Transverse colon (tissue), 4 donors: ENCODE measurements around the gene GRIN2A. TPM values are rescaled to one million over a fixed set of nuclear protein-coding genes. Genes with fewer than 3 reads are reported as not detected.

ENCODE experiments used
- DNase-seq: peaks from one replicate; pipeline ENCODE4 v3.0.0-alpha.2; 2019
- H3K27ac ChIP-seq, 4 donors: fragments of 200-600 bp; sonication (generic); 2 replicates each; pipeline ENCODE4 v1.5.1; 2016 to 2018; ENCODE audit warnings: inconsistent platforms in 4 of 4
- H3K27me3 ChIP-seq: fragments of 200-600 bp; sonication (generic); 2 replicates; pipeline ENCODE4 v1.5.1; 2017; ENCODE audit warnings: inconsistent platforms
- H3K36me3 ChIP-seq, 4 donors: fragments of 200-600 bp; sonication (generic); 2 replicates each; pipeline ENCODE4 v1.5.1; 2017 to 2019; ENCODE audit warnings: inconsistent platforms in 4 of 4
- H3K4me1 ChIP-seq, 4 donors: fragments of 200-600 bp; sonication (generic); 2 replicates each; pipeline ENCODE4 v1.5.1; 2017 to 2020; ENCODE audit warnings: inconsistent platforms in 4 of 4
- H3K4me3 ChIP-seq, 4 donors: fragments of 200-600 bp; sonication (generic); 1 replicate in 1 of 4; 2 replicates in 3 of 4; pipeline versions ENCODE4 v1.5.1 to v1.6.1; 2017 to 2019; ENCODE audit warnings: inconsistent platforms in 4 of 4
- H3K9me3 ChIP-seq, 2 donors: fragments of 200-600 bp; sonication (generic); 2 replicates each; pipeline ENCODE4 v1.5.1; 2017 to 2019; ENCODE audit warnings: inconsistent platforms in 2 of 2
- CTCF ChIP-seq, 5 experiments: fragments of 200-600 bp in 3 of 5; fragments of 450-650 bp in 2 of 5; sonication (generic) in 3 of 5; IDR thresholded peaks; 1 replicate in 2 of 5; 2 replicates in 3 of 5; pipeline ENCODE4 v1.5.1; 2016 to 2017; ENCODE audit warnings: antibody characterized with exemption in 5 of 5, inconsistent platforms in 3 of 5, mild to moderate bottlenecking in 2 of 5, moderate library complexity in 1 of 5
- EP300 ChIP-seq: sonication (generic); formaldehyde crosslinking; IDR thresholded peaks from one replicate; pipeline ENCODE4 v1.6.1; 2017; ENCODE audit warnings: antibody characterized with exemption, low read depth
- POLR2A ChIP-seq: fragments of 450-650 bp; IDR thresholded peaks from one replicate; pipeline ENCODE4 v1.6.1; 2016; ENCODE audit warnings: antibody characterized with exemption, mild to moderate bottlenecking, moderate library complexity
- POLR2AphosphoS5 ChIP-seq, 3 donors: sonication (generic); formaldehyde crosslinking; IDR thresholded peaks; one replicate each; pipeline ENCODE4 v1.6.1; 2016; ENCODE audit warnings: antibody characterized with exemption in 3 of 3
- WGBS, 2 donors: methylation state at CpG; one replicate each; pipeline ENCODE4 v1.1.5; 2018; ENCODE audit warnings: low coverage in 1 of 2; 5-methylcytosine and 5-hydroxymethylcytosine counted together
- in situ Hi-C, 4 donors: fragments of 200-750 bp; cut with MboI; loops; one replicate each; pipeline versions ENCODE4 v1.15.0 to v1.15.1; 2017; ENCODE audit warnings: low sequenced_read_pairs in 3 of 4, low pct_ligation_motif_present in 1 of 4, low pct_unique_long_range_greater_than_20kb in 1 of 4
- intact Hi-C: fragments of 100-400 bp; cut with DNase I; formaldehyde crosslinking; loops from one replicate; pipeline ENCODE4 v1.15.1; 2023; ENCODE audit warnings: low total_unique reads
- total RNA-seq, 4 donors: library from RNA; depleted of rRNA; stranded (reverse); fragments of >200 nt; gene quantifications; one replicate each; pipeline ENCODE4 v1.1.0, GENCODE V29; 2016

The GRIN2A gene
- total RNA-seq, 4 donors from 2014 or later = 0.14 to 0.37 (median 0.18) TPM

DNA sequence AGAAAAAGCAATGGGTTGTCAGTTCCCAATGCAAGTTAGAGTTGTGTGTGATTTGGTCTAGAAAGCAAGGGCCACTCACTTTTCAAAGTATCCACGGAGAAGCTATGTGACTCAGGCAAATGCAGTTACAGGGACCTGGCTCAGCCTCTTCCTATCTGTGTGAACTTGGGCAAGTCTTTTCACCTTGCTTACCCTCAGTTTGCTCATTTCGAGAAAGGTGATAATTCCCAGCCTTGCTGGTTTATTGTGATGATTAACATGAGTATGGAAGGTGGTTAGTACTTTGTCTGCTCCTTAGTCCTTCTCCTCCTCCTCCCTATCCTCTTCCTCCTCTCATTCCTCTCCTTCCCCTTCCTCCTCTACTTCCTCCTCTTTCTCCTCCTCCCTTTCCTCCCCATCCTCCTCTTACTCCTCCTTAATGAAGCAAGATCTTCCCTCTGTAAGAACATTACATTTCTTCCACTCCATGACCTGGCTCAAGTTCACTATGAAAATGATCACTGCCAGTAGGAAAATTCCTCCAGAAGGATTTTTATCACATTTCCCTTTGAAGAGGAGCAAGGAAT is 204.0 kb downstream of the GRIN2A start:
- TF ChIP-seq POLR2A (no peak), POLR2AphosphoS5 (IDR thresholded peaks at IDR 0.05) (no peak), EP300 (no peak), CTCF (IDR thresholded peaks at IDR 0.05) (no peak)
- intact Hi-C loops (no loop called here), in situ Hi-C loops (no loop called here)
- H3K9me3 ChIP-seq = no peaks in the 10 kb centered on the region
- no peaks in the 10 kb centered on the region for H3K27me3 ChIP-seq
- H3K27ac ChIP-seq = no peak overlapping the region
- WGBS, 2 donors = 41 to 80% methylated on average over 2 of the region's 2 CpGs
- DNase-seq = no peak
- H3K36me3 ChIP-seq = no peaks in the 10 kb centered on the region
- H3K4me1 ChIP-seq = no peaks in the 10 kb centered on the region
- no peak overlapping the region for H3K4me3 ChIP-seq

- WGBS, 2 donors = 64 to 77% methylated on average over 4 to 7 of the region's 7 CpGs
- Histone ChIP-seq H3K27me3 (no peaks in the 10 kb centered on the region), H3K4me3 (no peak overlapping the region), H3K36me3 (no peaks in the 10 kb centered on the region), H3K27ac (no peak overlapping the region), H3K9me3 (no peaks in the 10 kb centered on the region), H3K4me1 (no peaks in the 10 kb centered on the region)
- DNase-seq = no peak
- TF ChIP-seq POLR2A = no peak
- TF ChIP-seq EP300 = no peak
- no peak for TF ChIP-seq CTCF (IDR thresholded peaks at IDR 0.05)
- no peak for TF ChIP-seq POLR2AphosphoS5 (IDR thresholded peaks at IDR 0.05)
- in situ Hi-C loops = no loop called here
- intact Hi-C loops = no loop called here
Observed at GRCh38 chr16:9977333-9977897, 204.8 kb downstream of the GRIN2A start.

DNA sequence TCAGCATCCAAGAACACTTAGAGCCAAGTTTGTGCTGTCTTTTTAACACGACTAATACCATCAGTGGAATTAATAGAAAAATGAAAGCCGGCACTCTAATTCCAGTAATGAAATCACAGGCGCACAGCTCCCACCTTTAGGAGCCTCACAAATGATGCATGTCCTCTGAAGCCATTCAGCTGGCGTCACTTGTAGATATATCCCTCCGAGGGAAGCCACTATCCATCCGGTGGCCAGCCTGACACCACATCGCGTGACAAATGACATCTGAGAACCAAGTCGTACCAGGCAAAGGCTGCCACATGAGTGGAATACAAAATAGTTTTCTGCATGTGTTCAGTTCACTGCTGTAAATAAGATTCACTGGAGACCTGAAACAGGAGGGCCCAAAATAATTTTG is 205.6 kb downstream of the GRIN2A start:
- no peak for DNase-seq
- Histone ChIP-seq H3K9me3 (no peaks in the 10 kb centered on the region), H3K4me3 (no peak overlapping the region), H3K4me1 (no peaks in the 10 kb centered on the region), H3K27ac (no peak overlapping the region), H3K36me3 (no peaks in the 10 kb centered on the region), H3K27me3 (no peaks in the 10 kb centered on the region)
- intact Hi-C loops (no loop called here), in situ Hi-C loops (no loop called here)
- TF ChIP-seq POLR2AphosphoS5 (IDR thresholded peaks at IDR 0.05) (no peak), CTCF (IDR thresholded peaks at IDR 0.05) (no peak), EP300 (no peak), POLR2A (no peak)
- 75 to 83% methylated on average over 3 to 9 of the region's 9 CpGs for WGBS, 2 donors

- no peaks in the 10 kb centered on the region for H3K4me1 ChIP-seq
- H3K36me3 ChIP-seq = no peaks in the 10 kb centered on the region
- TF ChIP-seq POLR2AphosphoS5 (IDR thresholded peaks at IDR 0.05) = no peak
- TF ChIP-seq CTCF (IDR thresholded peaks at IDR 0.05) = no peak
- TF ChIP-seq POLR2A = no peak
- TF ChIP-seq EP300 = no peak
- no peaks in the 10 kb centered on the region for H3K27me3 ChIP-seq
- intact Hi-C loops (no loop called here), in situ Hi-C loops (no loop called here)
- no peaks in the 10 kb centered on the region for H3K9me3 ChIP-seq
- 63 to 83% methylated on average over 2 of the region's 2 CpGs for WGBS, 2 donors
- no peak for DNase-seq
- no peak overlapping the region for H3K4me3 ChIP-seq
- H3K27ac ChIP-seq = no peak overlapping the region
Observed at GRCh38 chr16:9971907-9972306, 210.3 kb downstream of the GRIN2A start.
